Mesenteric fat pad (tissue), 1 donor: ENCODE results near the gene PRR15. TPM values are rescaled to one million over a fixed set of nuclear protein-coding genes. Genes with fewer than 3 reads are reported as not detected.
A peak's percentile ranks its signal among the peaks of the same experiment; 100 is the strongest.
"Not testable (repeated sequence)": the region's sequence is repeated elsewhere in the genome, so short reads cannot be mapped to it uniquely, and the experiment has no call there.

ENCODE experiments used
- DNase-seq: peaks from one replicate; pipeline ENCODE4 v3.0.0-alpha.2; 2020; ENCODE audit warnings: low spot score
- long read RNA-seq: library from polyadenylated mRNA; unstranded; transcript quantifications from one replicate; pipeline ENCODE4 v2.0.0, GENCODE V29; 2020
- total RNA-seq: library from RNA; stranded (reverse); fragmentation: NEBNext Ultra II Directional; extraction: Animal tissue kit (Norgen Biotek cat#: 25700); gene quantifications from one replicate; pipeline ENCODE4 v1.2.1, GENCODE V29; 2021
- donor health status: DM: yes; HTN: yes; CAD: no.

PRR15 gene
- total RNA-seq: 3.1 TPM
- long read RNA-seq, transcript PRR15-201 (2 exons, 1,678 nt): major isoform, 5 of 8 reads
- long read RNA-seq, partial matches to known transcripts: 0 of 8 reads
- long read RNA-seq, other reads (novel, unspliced or antisense): 2 of 8 reads

- DNase-seq: no peak
These were observed at the start of gene PRR15 for GRCh38 chr7:29563590-29564495. PRR15 (plus strand) TSS chr7:29563835; CDS start chr7:29566330, 2,495 bp downstream.

GRCh38 chr7:29516491-29516890 lies 47.1 kb upstream of the PRR15 start:
- no peak for DNase-seq

GRCh38 chr7:29518616-29519015 lies 45.0 kb upstream of the PRR15 start:
- DNase-seq: no peak

- no peak for DNase-seq
These were observed 39.9 kb upstream of the PRR15 start for GRCh38 chr7:29523728-29524127.

- DNase-seq: no peak
These were observed 36.0 kb upstream of the PRR15 start for GRCh38 chr7:29527505-29528108.

GRCh38 chr7:29528526-29528925 lies 35.1 kb upstream of the PRR15 start:
- not testable (repeated sequence) for DNase-seq

GRCh38 chr7:29538389-29538788 lies 25.2 kb upstream of the PRR15 start:
- no peak for DNase-seq

- no peak for DNase-seq
These were observed 24.2 kb upstream of the PRR15 start for GRCh38 chr7:29539471-29539870.

GRCh38 chr7:29547421-29547820 lies 16.2 kb upstream of the PRR15 start:
- DNase-seq: no peak

GRCh38 chr7:29548823-29549222 lies 14.8 kb upstream of the PRR15 start:
- DNase-seq: no peak

- no peak for DNase-seq
These were observed 11.2 kb upstream of the PRR15 start for GRCh38 chr7:29552392-29552791.

- no peak for DNase-seq
These were observed 8.6 kb upstream of the PRR15 start for GRCh38 chr7:29555061-29555460.

- DNase-seq: no peak
These were observed 7.0 kb upstream of the PRR15 start for GRCh38 chr7:29556405-29557195.

- no peak for DNase-seq
These were observed 5.7 kb upstream of the PRR15 start for GRCh38 chr7:29557954-29558353.

- no peak for DNase-seq
These were observed 2.4 kb upstream of the PRR15 start for GRCh38 chr7:29561271-29561670.

GRCh38 chr7:29562307-29562706 lies 1.3 kb upstream of the PRR15 start:
- no peak for DNase-seq

GRCh38 chr7:29564496-29565223 lies 1.0 kb downstream of the PRR15 start:
- DNase-seq: peak; percentile 93

- DNase-seq: no peak
These were observed 1.6 kb downstream of the PRR15 start for GRCh38 chr7:29565224-29565630.

- no peak for DNase-seq
These were observed 2.0 kb downstream of the PRR15 start for GRCh38 chr7:29565634-29565981.

- DNase-seq: no peak
These were observed 2.5 kb downstream of the PRR15 start for GRCh38 chr7:29565982-29566746.
